ENCODE results near the gene KCNMB2.
"Not testable (repeated sequence)": the region's sequence is repeated elsewhere in the genome, so short reads cannot be mapped to it uniquely, and the experiment has no call there.

Gene KCNMB2

DNA sequence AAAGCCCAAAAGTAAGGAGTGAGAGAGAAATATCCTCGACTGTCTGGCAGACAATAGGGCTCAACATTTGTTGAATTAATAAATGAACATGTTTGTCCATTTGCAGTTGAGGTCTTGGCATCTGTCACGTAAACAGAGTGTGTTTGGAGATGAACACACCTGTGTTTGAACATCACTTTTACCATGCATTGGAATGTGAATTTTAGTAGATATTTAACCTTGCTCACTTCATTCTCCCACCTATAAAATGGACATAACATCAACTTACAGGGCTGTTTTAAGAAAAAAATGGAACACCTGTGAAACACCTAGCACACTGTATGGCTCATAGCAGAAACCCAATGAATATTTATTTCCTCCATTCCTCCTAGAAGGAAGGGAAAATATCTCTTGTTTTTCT is 204.8 kb downstream of the KCNMB2 start:
- DNase-seq (no peak), ATAC-seq (replicated peaks) (no peak)
- Mint-ChIP-seq H3K4me1 (no peaks in the 10 kb centered on the region), H3K9me3 (no peaks in the 10 kb centered on the region), H3K27me3 (peaks cover 0 to 6% of the 10 kb centered on the region in 2 donors), H3K4me3 (no peak overlapping the region), H3K36me3 (no peaks in the 10 kb centered on the region), H3K27ac (no peak overlapping the region)

DNA sequence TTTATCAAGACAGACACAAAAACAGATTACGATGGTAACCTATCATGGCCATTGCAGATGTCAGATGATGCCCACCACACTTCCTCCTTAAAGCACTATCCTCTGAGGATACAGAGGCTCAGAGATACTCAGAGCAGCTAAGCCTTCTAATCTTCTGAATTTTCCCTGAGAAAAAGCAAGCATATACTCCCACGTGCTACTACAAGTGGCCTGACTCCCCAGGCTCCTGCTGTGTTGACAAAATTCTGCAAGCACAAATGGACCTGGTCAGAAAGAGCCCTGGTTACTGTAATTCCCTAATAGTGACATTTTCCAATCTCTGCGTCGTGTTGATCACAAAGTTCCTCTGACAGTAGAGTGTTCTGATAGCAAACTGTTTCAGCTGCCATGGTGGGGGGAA is 207.1 kb downstream of the KCNMB2 start:
- Mint-ChIP-seq H3K4me3 (no peak overlapping the region), H3K27me3 (peaks cover 0 to 5% of the 10 kb centered on the region in 2 donors), H3K27ac (no peak overlapping the region), H3K36me3 (no peaks in the 10 kb centered on the region), H3K9me3 (peaks cover 0 to 6% of the 10 kb centered on the region in 2 donors), H3K4me1 (no peaks in the 10 kb centered on the region)
- DNase-seq (no peak), ATAC-seq (replicated peaks) (no peak)

DNA sequence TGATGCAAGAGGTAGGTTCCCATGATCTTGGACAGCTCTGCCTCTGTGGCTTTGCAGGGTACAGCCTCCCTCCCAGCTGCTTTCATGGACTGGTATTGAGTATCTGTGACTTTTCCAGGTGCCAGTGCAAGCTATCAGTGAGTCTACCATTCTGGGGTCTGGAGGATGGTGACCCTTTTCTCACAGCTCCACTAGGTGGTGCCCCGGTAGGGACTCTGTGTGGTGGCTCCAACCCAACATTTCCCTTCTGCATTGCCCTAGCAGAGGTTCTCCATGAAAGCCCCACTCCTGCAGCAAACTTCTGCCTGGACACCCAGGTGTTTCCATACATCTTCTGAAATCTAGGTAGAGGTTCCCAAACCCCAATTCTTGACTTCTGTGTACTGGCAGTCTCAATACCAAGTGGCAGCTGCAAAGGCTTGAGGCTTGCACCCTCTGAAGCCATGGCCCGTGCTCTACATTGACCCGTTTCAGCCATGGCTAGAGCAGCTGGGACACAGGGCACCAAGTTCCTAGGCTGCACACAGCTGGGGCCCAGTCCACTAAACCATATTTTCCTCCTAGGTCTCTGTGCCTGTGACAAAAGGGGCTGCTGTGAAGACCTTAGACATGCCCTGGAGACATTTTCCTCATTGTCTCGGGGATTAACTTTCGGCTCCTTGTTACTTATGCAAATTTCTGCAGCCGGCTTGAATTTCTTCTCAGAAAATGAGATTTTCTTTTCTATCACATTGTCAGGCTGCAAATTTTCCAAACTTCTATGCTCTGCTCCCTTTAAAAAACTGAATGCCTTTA is 209.8 kb downstream of the KCNMB2 start:
- not testable (repeated sequence) for H3K27ac Mint-ChIP-seq; H3K4me3 Mint-ChIP-seq; H3K9me3 Mint-ChIP-seq; DNase-seq; H3K36me3 Mint-ChIP-seq; H3K4me1 Mint-ChIP-seq; ATAC-seq (replicated peaks); H3K27me3 Mint-ChIP-seq

DNA sequence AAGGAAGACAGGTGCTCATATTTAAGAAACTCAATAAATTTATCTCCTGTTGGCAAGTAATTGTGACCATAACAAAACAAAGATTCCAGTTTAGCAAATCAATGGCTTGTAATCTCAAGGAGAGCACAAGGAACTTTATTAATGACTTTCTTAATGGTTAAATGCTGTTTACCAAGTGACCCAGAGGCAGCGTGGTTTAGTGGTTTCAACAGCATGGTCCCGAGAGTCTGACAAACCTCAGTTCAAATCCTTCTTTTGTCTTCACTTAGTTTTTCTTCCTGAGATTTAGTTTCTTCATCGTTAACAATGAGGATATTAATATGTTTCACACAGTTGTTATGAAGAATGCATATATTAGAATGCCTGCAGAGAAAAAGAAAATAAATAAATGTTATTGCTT is 212.6 kb downstream of the KCNMB2 start:
- ATAC-seq (replicated peaks) (no peak), DNase-seq (no peak)
- no peaks in the 10 kb centered on the region for H3K27me3 Mint-ChIP-seq
- H3K27ac Mint-ChIP-seq: no peak overlapping the region
- H3K36me3 Mint-ChIP-seq: no peaks in the 10 kb centered on the region
- H3K4me3 Mint-ChIP-seq: no peak overlapping the region
- no peaks in the 10 kb centered on the region for H3K4me1 Mint-ChIP-seq
- peaks cover 0 to 8% of the 10 kb centered on the region in 2 donors for H3K9me3 Mint-ChIP-seq

DNA sequence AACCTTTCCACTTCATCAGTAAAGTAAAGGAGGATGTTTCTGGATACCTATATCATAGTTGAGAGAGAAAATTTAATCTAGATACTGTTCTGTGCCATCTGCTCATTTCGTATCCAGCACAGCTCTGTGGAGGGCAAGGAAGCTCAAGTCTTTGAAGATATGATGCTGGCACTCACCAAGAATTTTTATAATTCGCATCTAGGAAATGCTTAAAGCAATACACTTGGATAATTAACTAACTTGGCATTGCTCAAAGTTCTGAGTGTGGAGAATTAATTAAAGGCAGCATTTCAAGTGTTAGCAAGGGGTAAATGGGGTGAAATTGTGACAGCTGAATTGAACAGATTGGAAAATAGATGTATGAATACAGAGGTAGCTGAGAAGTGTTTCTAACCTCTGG is 213.2 kb downstream of the KCNMB2 start:
- no peaks in the 10 kb centered on the region for H3K4me1 Mint-ChIP-seq
- no peak overlapping the region for H3K27ac Mint-ChIP-seq
- no peaks in the 10 kb centered on the region for H3K27me3 Mint-ChIP-seq
- no peaks in the 10 kb centered on the region for H3K36me3 Mint-ChIP-seq
- DNase-seq: no peak
- no peak for ATAC-seq (replicated peaks)
- H3K4me3 Mint-ChIP-seq: no peak overlapping the region
- peaks cover 0 to 8% of the 10 kb centered on the region in 2 donors for H3K9me3 Mint-ChIP-seq

GRCh38 chr3:178750639-178751300 is 214.5 kb downstream of the KCNMB2 start:
- Mint-ChIP-seq H3K27me3 (no peaks in the 10 kb centered on the region), H3K36me3 (no peaks in the 10 kb centered on the region), H3K9me3 (peaks cover 0 to 8% of the 10 kb centered on the region in 2 donors)

DNA sequence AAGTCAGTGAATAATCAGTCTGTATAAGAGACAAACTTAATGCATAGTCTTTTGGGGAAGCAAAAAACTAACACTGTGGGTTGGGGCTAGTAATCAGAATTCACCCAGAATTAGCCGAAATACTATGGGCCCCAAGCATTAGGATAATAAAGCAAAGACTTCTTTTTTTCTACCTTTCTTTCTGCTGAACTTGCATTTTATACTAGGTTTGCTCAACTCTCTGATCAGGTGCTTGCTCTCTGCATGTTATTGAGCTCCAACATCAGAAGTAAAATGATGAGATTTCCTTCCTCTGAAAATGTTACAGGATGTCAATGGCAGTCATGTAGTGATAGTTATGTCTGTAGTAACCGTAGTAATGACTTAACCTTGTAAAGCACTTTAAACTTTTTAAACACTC is 216.6 kb downstream of the KCNMB2 start:
- H3K4me1 Mint-ChIP-seq: no peaks in the 10 kb centered on the region
- H3K36me3 Mint-ChIP-seq: no peaks in the 10 kb centered on the region
- no peak overlapping the region for H3K4me3 Mint-ChIP-seq
- H3K9me3 Mint-ChIP-seq: peaks cover 0 to 2% of the 10 kb centered on the region in 2 donors
- no peaks in the 10 kb centered on the region for H3K27me3 Mint-ChIP-seq
- no peak overlapping the region for H3K27ac Mint-ChIP-seq
- DNase-seq: no peak
- no peak for ATAC-seq (replicated peaks)

More at GRCh38 chr3:178750639-178751300, 214.5 kb downstream of the KCNMB2 start:
- Mint-ChIP-seq H3K27ac (no peak overlapping the region), H3K4me1 (no peaks in the 10 kb centered on the region), H3K4me3 (no peak overlapping the region)
- DNase-seq: no peak
- no peak for ATAC-seq (replicated peaks)

- H3K27ac Mint-ChIP-seq: no peak overlapping the region
- ATAC-seq (replicated peaks): no peak
- H3K4me3 Mint-ChIP-seq: no peak overlapping the region
- no peak for DNase-seq
- peaks cover 0 to 2% of the 10 kb centered on the region in 2 donors for H3K9me3 Mint-ChIP-seq
- H3K4me1 Mint-ChIP-seq: no peaks in the 10 kb centered on the region
- no peaks in the 10 kb centered on the region for H3K36me3 Mint-ChIP-seq
- no peaks in the 10 kb centered on the region for H3K27me3 Mint-ChIP-seq
Measured at GRCh38 chr3:178754852-178755510, 218.7 kb downstream of the KCNMB2 start.

GRCh38 chr3:178761024-178761423 is 224.8 kb downstream of the KCNMB2 start:
- Mint-ChIP-seq H3K9me3 (no peaks in the 10 kb centered on the region), H3K27ac (no peak overlapping the region), H3K4me3 (no peak overlapping the region), H3K27me3 (peaks cover 0 to 6% of the 10 kb centered on the region in 2 donors), H3K36me3 (no peaks in the 10 kb centered on the region), H3K4me1 (no peaks in the 10 kb centered on the region)
- DNase-seq (no peak), ATAC-seq (replicated peaks) (no peak)

DNA sequence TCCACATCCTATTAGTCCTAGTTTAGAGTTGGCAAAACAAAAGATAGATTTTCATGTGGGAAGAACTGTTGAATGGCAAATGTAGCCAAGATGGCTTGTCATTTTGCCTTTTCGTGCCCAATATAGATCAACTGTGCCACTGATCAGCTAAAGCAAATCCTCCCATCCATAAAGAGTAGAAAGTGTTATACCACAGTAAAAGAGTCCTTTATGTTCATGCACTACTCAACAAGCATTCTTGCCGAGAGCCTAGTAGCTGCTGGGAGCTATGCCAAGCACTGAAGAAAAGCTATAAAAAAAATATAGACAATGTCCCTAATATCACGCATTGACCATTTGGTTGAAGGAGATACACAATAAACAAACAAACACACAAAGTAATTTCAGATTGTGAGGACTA is 225.2 kb downstream of the KCNMB2 start:
- Mint-ChIP-seq H3K36me3 (no peaks in the 10 kb centered on the region), H3K27me3 (peaks cover 0 to 6% of the 10 kb centered on the region in 2 donors), H3K4me3 (no peak overlapping the region), H3K4me1 (no peaks in the 10 kb centered on the region), H3K9me3 (no peaks in the 10 kb centered on the region), H3K27ac (no peak overlapping the region)
- DNase-seq (no peak), ATAC-seq (replicated peaks) (no peak)

- no peaks in the 10 kb centered on the region for H3K9me3 Mint-ChIP-seq
- no peak for ATAC-seq (replicated peaks)
- DNase-seq: no peak
- H3K36me3 Mint-ChIP-seq: no peaks in the 10 kb centered on the region
- no peak overlapping the region for H3K4me3 Mint-ChIP-seq
- no peaks in the 10 kb centered on the region for H3K4me1 Mint-ChIP-seq
- peaks cover 0 to 6% of the 10 kb centered on the region in 2 donors for H3K27me3 Mint-ChIP-seq
- H3K27ac Mint-ChIP-seq: no peak overlapping the region
Measured at GRCh38 chr3:178762385-178762784, 226.1 kb downstream of the KCNMB2 start.

DNA sequence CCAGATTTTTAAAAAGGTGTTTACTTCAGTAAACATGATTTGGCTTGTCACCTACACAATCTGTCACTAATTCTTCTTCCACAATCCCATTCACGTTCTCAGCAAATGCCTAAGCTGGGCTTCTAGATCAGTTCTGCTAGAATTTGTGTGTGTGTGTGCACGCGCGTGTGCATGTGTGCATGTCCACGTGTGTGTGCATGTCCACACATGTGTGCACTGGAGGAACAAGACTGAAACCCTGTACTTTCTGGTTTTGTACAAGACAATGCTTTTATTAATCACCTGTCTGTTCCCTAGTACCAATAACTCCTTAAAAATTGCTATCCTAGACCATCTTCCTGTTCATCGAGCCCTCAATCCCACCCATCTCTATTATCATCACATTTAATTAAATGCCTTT is 229.2 kb downstream of the KCNMB2 start:
- H3K36me3 Mint-ChIP-seq: no peaks in the 10 kb centered on the region
- ATAC-seq (replicated peaks): no peak
- no peaks in the 10 kb centered on the region for H3K9me3 Mint-ChIP-seq
- no peak overlapping the region for H3K27ac Mint-ChIP-seq
- peaks cover 0 to 5% of the 10 kb centered on the region in 2 donors for H3K4me1 Mint-ChIP-seq
- no peak overlapping the region for H3K4me3 Mint-ChIP-seq
- peaks cover 0 to 6% of the 10 kb centered on the region in 2 donors for H3K27me3 Mint-ChIP-seq
- no peak for DNase-seq

DNA sequence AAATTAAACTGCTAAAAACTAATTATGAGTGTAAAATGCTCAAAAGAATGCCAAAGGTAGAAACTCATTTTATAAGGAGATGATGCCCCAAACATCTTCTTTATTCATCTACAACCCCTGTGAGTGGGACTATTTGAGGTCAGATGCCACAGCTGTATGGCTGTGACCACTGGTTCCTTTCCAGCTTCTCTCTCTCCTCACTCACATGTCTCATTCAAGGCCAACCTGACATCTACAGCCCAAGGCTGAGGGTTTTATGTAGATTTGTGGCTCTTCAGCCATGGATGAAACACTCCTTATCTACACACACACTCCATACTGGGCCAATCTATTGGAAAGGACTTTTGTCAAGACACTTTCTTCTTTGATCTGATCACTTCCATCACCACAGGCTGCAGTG is 231.3 kb downstream of the KCNMB2 start:
- Mint-ChIP-seq H3K27ac (no peak overlapping the region), H3K9me3 (no peaks in the 10 kb centered on the region), H3K36me3 (no peaks in the 10 kb centered on the region), H3K4me1 (peaks cover 0 to 5% of the 10 kb centered on the region in 2 donors), H3K27me3 (peaks cover 0 to 6% of the 10 kb centered on the region in 2 donors), H3K4me3 (no peak overlapping the region)
- no peak for DNase-seq
- no peak for ATAC-seq (replicated peaks)

DNA sequence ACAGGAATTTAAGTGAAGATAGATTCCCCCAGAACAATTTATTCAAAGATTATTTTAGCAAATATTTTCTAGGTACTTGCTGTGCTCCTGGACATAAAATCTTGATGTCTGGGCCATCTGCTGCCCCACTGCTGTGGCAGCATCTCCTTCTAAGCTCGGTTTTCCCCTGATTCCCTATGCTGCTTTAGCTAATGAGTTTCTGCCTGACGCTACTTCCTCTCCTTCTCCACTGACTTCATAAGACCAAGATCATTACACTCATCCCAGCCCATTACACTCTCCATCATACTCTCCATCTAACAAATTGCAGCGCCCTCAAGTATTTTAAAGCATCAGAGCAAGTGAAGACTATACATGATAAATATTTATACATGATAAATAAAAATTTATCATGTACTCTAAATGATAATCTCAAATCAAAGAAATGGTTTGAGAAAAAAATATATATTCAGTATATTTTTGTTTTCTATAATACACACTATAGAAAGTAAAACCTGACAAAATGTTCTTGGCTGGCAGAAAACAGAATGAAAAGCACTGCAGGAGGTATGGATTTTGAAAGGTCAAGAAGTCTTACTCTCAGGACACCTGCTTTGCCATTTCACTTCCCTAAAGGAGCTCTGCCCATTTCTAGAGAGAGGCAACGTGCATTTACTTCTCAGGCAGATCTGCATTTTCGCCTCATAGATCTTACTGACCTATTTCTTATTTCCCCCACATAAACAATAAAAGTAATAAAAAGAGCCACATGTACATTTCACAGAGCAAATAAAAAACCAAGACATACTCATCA is 232.0 kb downstream of the KCNMB2 start:
- Mint-ChIP-seq H3K36me3 (no peaks in the 10 kb centered on the region), H3K27ac (no peak overlapping the region), H3K9me3 (no peaks in the 10 kb centered on the region), H3K4me3 (no peak overlapping the region), H3K27me3 (peaks cover 0 to 6% of the 10 kb centered on the region in 2 donors), H3K4me1 (peaks cover 0 to 5% of the 10 kb centered on the region in 2 donors)
- ATAC-seq (replicated peaks): peak in 1 of 2 donors; percentile 33
- no peak for DNase-seq
